Adrenal gland (tissue), 5 donors: ENCODE results near the gene BMERB1.

Source experiments
- CTCF ChIP-seq, 6 experiments: fragments of 450-650 bp in 4 of 6; fragments of 200-600 bp in 2 of 6; sonication (generic) in 1 of 6; IDR thresholded peaks; 1 replicate in 5 of 6; 2 replicates in 1 of 6; pipeline versions ENCODE4 v1.5.1 to v1.8.0; 2016 to 2021; ENCODE audit warnings: antibody characterized with exemption in 6 of 6, mild to moderate bottlenecking in 2 of 6, moderate library complexity in 1 of 6
- POLR2A ChIP-seq, 2 donors: fragments of 450-650 bp; IDR thresholded peaks; one replicate each; pipeline ENCODE4 v1.6.1; 2017; ENCODE audit warnings: antibody characterized with exemption in 2 of 2, mild to moderate bottlenecking in 2 of 2, moderate library complexity in 1 of 2
- donor health status: DM: no; HTN: no; CAD: no.

GRCh38 chr16:15521390-15521757 is 87.0 kb downstream of the BMERB1 start:
- no peak for TF ChIP-seq CTCF (IDR thresholded peaks at IDR 0.05)
- no peak for TF ChIP-seq POLR2A (IDR thresholded peaks at IDR 0.05)
